ENCODE data around the gene ST7.
A peak's percentile ranks its signal among the peaks of the same experiment; 100 is the strongest.

The ST7 gene

DNA sequence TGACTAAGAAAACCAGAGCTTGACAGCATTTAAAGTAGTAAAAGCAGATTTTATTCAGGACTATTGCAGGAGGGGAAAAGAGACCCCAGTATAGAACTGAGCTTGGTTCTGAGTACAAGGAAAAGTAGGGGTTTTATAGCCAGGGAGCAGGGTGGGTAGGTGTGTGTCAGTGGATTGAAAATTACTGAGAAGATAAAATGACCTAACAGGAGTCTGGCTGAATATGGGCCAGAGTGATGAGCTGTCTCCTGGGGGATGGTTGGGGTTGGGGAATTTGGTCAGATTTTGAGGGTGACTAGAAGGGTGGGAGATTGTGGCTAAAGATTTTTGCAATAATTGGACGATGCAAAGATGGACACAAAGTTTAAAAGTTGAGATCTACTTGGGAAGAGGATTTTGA, 114.0 kb downstream of the ST7 start:
- DNase-seq (ENCODE audit: low spot score) = no peak

DNA sequence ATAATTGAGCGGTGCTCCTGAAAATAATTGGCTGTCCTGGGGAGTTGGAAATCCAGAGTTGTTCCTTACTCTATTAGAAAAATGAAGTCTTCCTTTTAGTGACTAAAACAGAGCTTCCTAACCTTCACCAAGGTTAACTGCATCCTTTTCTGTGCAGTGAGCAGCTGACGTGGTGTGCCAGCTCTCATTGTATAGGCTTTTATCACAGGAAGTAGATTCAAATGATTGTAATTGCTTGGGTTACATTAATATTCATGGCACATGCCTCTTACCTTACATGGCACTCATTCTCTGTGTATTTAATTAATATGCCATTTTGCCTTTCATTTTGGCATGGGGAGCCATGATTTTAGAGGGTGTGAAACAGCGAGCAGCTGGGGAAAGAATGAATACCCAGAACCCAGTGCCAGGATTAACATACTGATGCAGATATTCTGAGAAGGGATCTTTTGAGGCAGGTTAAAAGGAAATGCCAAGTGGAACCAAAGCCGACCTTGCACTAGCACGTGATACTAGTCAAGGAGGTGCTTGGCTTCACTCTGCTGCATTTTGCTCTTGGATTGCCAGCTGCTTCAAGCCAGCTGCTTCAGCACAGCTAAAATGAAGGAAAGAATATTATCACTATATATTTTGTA, 115.3 kb downstream of the ST7 start:
- DNase-seq (ENCODE audit: low spot score) = peak; percentile 46

DNA sequence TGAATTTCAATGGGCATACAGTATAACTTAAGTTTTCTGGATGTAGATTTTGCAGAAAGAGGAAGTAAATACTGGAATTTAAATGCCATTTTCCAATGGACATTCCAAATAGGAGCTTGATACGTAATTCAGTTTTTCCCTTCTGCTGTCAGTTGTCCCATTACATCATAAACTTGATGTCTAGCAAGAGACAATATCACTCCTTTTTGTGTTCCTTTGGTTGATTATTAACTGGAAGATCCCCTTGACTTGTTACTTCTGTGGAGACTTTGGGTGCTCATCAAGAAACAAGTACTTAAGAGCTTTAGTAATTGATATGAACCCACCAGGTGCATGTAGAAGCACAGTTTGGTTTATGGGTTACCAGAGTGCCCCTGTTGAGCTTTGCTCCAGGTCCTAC, 116.1 kb downstream of the ST7 start:
- DNase-seq (ENCODE audit: low spot score) = no peak

- DNase-seq (ENCODE audit: low spot score) = no peak
Measured at GRCh38 chr7:117071551-117071950, 118.2 kb downstream of the ST7 start.

- DNase-seq (ENCODE audit: low spot score) = peak; percentile 77
Measured at GRCh38 chr7:117072620-117073118, 119.4 kb downstream of the ST7 start.

- no peak for DNase-seq (ENCODE audit: low spot score)
Measured at GRCh38 chr7:117074378-117074777, 121.1 kb downstream of the ST7 start.

- no peak for DNase-seq (ENCODE audit: low spot score)
Measured at GRCh38 chr7:117075934-117076333, 122.6 kb downstream of the ST7 start.

DNA sequence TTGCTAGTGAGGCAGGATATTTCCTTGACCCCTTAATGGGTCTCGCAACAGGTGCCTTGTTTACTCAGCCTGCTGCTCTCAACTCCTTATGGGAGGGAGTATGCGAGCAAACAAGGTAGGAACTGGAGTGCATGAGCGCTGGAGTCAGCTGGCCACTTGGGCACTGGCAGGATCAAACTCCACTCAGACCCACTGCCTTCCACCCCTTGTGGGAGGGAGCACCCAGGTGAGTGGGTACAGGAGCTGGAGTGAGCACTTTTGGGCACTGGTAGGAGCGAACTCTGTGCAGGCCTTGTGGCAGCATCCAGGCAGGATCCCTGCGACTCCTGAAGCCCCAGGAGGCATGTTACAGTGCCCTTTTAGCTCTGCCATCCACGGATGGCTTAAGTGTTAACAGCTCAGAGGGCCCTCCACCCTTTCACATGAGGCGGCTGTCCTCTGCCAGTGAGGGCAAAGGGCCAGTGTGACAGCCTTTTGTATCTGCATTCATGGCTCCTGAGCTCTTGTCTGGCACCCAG, 123.2 kb downstream of the ST7 start:
- no peak for DNase-seq (ENCODE audit: low spot score)

DNA sequence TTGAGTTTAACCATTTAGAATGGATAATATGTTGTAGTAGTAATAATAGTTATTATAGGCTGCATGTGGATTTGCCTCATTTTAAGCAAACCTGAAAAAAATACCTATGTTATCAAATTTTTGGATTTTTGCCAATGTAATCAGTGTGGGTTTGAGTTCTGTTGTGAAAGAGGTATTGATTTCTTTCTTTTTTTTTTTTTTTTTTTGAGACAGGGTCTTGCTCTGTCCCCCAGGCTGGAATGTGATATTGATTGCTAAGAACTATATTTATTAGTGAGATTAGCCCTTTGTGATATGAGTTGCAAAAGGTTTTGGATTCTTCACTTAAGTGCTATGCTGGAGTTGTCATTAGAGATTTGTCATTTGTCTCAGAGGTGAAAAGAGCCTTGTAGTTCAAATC, 124.4 kb downstream of the ST7 start:
- DNase-seq (ENCODE audit: low spot score) = no peak

DNA sequence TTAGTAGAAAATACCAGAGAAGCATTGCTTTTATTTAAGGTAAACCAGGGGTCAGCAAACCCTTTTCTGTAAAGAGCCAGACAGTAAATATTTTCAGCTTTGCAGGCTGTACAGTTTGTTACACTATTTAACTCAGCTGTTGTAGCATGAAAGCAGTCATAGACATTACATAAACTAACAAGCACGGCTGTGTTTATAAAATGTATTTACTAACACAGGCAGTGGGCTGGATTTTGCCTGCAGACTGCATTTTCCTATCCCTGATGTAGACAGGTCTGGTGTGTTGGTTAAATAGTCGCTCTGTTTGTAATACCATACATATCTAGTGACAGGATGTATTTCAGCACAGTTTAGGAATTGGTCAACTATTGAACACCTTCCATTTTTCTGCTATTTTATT, 129.3 kb downstream of the ST7 start:
- no peak for DNase-seq (ENCODE audit: low spot score)

DNA sequence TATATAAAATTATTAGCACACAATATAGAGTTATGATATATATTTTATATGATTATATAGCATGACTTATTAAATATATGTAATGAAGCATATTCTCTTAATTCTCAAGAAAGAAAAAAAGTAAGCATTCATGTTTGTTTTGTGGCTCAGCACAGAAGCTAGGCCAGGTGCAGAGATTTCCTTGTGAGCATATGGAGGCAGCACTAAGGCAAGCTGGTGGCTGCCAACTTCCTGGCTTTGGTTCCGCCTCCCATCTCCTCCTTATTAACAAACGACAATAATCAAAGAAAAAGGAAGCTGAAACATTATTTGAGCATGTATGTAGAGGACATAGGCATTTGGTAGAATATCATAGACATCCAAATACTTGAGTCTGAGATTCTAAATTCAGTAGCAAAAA, 130.3 kb downstream of the ST7 start:
- DNase-seq (ENCODE audit: low spot score) = no peak

GRCh38 chr7:117084286-117084685, 131.0 kb downstream of the ST7 start:
- DNase-seq (ENCODE audit: low spot score) = no peak

GRCh38 chr7:117085275-117085674, 132.0 kb downstream of the ST7 start:
- DNase-seq (ENCODE audit: low spot score) = no peak

DNA sequence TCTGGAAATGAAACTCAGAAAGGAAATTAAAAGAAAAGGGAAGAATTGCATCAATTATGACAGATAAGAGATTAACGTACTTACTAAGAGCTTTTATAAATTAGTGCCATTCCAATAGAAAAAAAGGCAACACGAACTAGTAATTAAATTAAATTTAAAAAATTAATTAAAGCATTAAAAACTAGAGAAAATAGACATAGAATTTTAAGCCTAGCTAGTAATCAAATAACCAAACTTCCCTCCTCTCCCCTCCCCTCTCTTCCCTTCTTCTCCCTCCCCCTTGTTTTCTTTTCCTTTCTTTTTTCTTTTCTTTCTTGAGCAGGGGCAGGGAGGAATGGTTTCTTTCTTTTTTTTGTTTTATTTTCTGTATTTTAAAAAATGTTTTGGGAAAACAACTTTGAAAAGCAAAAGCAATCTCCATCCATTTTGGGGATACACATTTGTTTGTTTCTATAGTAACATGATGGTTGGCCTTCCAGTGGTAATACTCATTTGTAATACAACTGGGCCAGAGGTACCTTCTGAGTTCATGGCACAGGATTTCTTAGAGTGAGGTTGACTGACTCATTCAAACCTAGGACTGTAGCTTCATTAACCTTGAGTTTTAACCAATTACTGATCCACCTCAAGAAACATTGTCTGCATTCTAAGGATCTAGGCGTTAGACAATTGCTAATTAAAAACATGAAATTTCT, 132.6 kb downstream of the ST7 start:
- DNase-seq (ENCODE audit: low spot score) = no peak

DNA sequence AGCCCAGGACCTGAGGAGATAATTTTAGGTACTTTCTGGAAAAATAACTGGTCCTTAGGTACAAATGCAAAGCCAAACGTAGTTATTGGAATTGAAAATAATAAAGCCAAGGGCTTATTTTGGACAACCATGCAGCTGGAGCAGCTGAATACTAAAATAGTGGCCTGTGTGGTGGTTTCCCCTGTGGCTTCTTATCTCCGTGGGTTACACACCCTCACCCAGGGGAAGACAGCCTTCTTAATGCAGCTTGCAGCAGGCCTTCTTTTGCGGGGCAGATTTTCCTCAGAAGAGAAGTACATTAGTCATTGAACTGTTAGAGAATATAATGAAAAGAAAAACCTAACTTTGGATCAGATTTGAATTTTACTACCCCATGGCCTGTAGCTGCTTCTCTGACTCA, 133.5 kb downstream of the ST7 start:
- no peak for DNase-seq (ENCODE audit: low spot score)

DNA sequence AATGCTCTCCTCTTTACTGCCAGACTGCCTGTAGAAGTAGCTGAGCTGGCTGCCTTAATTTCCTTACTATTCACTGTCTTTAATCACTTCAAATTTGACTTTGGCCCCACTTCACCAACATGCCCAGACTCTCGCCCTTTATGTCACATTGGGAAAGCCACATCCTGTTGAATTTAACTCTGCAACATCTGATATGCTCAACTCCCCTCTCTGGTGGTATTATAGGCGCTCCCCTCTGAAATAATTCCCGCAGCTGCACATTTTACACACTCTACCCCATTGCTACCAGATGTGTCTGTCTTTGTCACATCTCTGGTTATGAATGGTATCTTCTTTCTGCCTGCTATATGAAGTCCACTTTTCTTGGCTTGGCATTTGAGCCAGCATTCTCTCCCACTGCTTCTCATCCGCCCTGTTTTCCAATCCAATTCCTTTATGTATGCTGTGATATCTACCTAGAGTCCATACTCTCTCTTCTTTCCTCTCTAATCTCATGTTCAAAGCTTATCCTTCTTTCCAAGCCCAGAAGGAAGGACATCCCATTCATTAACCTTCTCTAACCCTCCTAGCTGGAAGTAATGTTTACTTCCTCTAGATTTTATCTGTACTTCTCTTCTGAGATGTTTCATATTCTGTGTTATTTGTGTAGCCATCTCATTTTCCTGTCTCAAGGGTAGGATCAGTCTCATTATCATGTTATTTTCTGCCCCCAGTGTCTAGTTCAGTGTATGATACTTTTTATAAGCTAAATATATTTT, 134.5 kb downstream of the ST7 start:
- no peak for DNase-seq (ENCODE audit: low spot score)

GRCh38 chr7:117088623-117089194, 135.4 kb downstream of the ST7 start:
- no peak for DNase-seq (ENCODE audit: low spot score)

DNA sequence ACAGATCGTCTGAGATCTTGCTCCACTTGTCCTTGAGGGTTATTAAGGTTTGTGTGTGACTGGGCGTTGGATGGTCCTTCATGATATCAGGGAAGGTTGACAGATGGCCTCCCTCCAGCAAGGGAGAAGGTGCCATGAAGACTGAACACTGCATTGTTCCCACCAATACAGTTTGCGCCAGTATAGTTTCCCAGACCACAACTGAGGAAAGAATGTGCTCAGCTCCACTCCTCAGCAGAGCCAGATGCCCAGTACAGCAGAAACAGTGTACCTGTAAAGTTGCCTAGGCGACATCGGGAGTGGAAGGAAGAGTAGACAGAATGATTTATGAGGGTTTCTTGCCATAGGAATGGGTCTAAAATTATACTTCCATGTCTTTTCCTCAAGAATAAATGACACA, 137.5 kb downstream of the ST7 start:
- no peak for DNase-seq (ENCODE audit: low spot score)

DNA sequence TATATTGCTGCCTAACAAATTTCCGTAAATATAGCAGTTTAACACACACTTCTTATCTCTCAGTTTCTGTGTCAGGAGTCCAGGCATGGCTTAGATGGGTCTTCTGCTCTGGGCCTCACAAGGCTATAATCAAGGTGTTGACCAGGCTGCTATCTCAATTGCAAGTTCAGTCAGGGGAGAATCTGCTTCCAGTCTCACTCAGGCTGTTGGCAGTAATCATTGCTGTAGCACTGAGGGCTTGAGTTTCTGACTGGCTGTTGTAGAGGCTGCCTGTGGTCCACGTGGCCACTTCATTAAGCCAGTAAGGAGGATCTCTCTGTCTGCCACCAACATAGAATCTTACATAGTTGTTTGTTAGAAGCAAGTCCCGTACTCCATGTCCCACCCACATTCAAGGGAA, 138.4 kb downstream of the ST7 start:
- no peak for DNase-seq (ENCODE audit: low spot score)

GRCh38 chr7:117092785-117093184, 139.5 kb downstream of the ST7 start:
- no peak for DNase-seq (ENCODE audit: low spot score)

GRCh38 chr7:117094457-117094856, 141.2 kb downstream of the ST7 start:
- no peak for DNase-seq (ENCODE audit: low spot score)

DNA sequence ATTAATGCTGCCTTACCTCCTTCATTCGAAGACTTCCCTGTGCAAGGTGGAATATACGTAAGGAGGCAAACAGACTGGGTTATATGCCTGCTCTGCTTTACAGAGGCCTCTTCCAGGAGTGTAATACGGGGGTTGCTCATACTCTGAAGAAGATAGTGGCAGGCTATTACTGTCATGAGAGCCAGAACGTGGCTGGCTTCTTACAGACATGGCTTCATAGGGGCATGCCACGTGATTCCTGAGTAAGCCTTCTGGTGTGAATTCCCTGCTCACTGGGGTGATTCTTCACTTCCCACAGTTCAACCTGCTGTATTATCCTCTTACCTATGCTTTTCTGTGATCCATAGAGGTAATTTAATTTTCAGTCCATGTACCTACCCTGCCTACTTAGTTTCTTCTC, 141.8 kb downstream of the ST7 start:
- DNase-seq (ENCODE audit: low spot score) = no peak

- no peak for DNase-seq (ENCODE audit: low spot score)
Measured at GRCh38 chr7:117096330-117096729, 143.0 kb downstream of the ST7 start.
